ENCODE measurements around the gene PPP1R18. TPM values are rescaled to one million over a fixed set of nuclear protein-coding genes. Genes with fewer than 3 reads are reported as not detected.
"Not testable (repeated sequence)": the region's sequence is repeated elsewhere in the genome, so short reads cannot be mapped to it uniquely, and the experiment has no call there.

PPP1R18 gene
- total RNA-seq, 1 donor from 2014 or later: 77.3 TPM

- no peak overlapping the region for H3K4me3 ChIP-seq (ENCODE audit: low read depth, low read length)
- TF ChIP-seq CTCF (conservative IDR thresholded peaks at IDR 0.05; ENCODE audit: low read depth, low read length): no peak
- DNase-seq (ENCODE audit: low read depth): no peak
Measured at GRCh38 chr6:30726506-30727413, 40.3 kb upstream of the PPP1R18 start.

DNA sequence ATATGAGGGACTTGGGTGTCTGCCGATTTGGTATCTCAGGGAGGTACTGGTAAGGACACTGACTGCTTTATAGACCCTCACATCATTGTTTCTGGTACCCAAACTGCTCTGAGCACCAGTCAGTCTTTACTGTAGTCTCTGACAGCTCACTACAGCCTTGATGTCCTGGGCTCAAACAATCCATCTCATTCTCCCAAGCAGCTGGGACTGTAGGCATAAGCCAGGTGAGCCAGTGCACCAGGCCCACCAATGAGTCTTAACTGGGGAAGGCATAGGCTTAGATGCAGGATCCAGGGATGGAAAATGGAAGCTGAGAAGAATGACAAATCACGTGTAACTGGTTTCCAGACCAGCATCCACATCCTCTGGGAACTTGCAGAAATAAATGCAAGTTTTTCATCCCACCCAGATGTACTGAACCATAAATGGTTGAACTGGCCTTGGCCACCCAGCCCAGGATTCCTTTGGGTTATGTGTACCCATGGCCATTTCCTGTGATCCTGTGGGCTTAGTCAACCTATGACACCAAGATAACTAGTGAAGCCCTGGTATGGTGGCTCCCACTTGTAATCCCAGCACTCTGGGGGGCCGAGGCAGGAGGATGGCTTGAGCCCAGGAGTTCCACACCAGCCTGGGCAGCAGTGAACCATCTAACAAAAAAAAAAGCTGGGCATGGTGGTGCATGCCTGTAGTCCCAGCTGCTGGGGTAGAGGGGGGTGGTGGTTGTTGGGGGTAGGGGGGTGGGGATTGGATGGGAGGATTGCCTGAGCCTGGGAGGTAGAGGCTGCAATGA lies 39.5 kb upstream of the PPP1R18 start:
- no peak for DNase-seq (ENCODE audit: low read depth)
- no peak for TF ChIP-seq CTCF (conservative IDR thresholded peaks at IDR 0.05; ENCODE audit: low read depth, low read length)
- H3K4me3 ChIP-seq (ENCODE audit: low read depth, low read length): no peak overlapping the region

- no peak for TF ChIP-seq CTCF (conservative IDR thresholded peaks at IDR 0.05; ENCODE audit: low read depth, low read length)
- H3K4me3 ChIP-seq (ENCODE audit: low read depth, low read length): no peak overlapping the region
- DNase-seq (ENCODE audit: low read depth): no peak
Measured at GRCh38 chr6:30724906-30725667, 38.6 kb upstream of the PPP1R18 start.

GRCh38 chr6:30723843-30724741 lies 37.6 kb upstream of the PPP1R18 start:
- not testable (repeated sequence) for H3K4me3 ChIP-seq (ENCODE audit: low read depth, low read length)
- peak; percentile 5 for TF ChIP-seq CTCF (conservative IDR thresholded peaks at IDR 0.05; ENCODE audit: low read depth, low read length)

DNA sequence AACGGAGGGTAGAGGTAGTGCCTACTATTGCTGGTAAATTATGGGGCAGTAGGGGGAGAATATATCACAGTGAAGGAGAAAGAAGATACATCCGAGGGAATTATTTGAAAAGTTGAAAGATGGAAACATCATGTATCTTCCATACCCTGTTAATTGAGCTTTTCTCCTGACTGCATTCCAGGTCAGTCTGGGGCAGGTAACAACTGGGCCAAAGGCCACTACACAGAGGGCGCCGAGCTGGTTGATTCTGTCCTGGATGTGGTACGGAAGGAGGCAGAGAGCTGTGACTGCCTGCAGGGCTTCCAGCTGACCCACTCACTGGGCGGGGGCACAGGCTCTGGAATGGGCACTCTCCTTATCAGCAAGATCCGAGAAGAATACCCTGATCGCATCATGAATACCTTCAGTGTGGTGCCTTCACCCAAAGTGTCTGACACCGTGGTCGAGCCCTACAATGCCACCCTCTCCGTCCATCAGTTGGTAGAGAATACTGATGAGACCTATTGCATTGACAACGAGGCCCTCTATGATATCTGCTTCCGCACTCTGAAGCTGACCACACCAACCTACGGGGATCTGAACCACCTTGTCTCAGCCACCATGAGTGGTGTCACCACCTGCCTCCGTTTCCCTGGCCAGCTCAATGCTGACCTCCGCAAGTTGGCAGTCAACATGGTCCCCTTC lies 36.9 kb upstream of the PPP1R18 start:
- H3K4me3 ChIP-seq (ENCODE audit: low read depth, low read length): peak overlapping the region; percentile 91
- DNase-seq (ENCODE audit: low read depth): not testable (repeated sequence)

More at GRCh38 chr6:30723843-30724741, 37.6 kb upstream of the PPP1R18 start:
- DNase-seq (ENCODE audit: low read depth): not testable (repeated sequence)

- DNase-seq (ENCODE audit: low read depth): no peak
Measured at GRCh38 chr6:30722280-30723112, 36.1 kb upstream of the PPP1R18 start.

DNA sequence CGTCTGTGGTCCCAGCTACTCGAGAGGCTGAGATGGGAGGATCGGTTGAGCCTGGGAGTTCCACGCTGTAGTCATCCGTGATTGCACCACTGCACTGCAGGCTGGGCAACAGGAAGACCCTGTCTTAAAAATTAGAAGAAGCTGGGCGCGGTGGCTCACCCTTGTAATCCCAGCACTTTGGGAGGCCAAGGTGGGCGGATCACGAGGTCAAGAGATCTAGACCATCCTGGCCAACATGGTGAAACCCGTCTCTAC lies 35.5 kb upstream of the PPP1R18 start:
- H3K4me3 ChIP-seq (ENCODE audit: low read depth, low read length): peak overlapping the region; percentile 91
- not testable (repeated sequence) for DNase-seq (ENCODE audit: low read depth)

More at GRCh38 chr6:30722280-30723112, 36.1 kb upstream of the PPP1R18 start:
- H3K4me3 ChIP-seq (ENCODE audit: low read depth, low read length): peak overlapping the region; percentile 91
- TF ChIP-seq CTCF (conservative IDR thresholded peaks at IDR 0.05; ENCODE audit: low read depth, low read length): peak; percentile 94
